ENCODE measurements around the gene NLGN1. TPM values are rescaled to one million over a fixed set of nuclear protein-coding genes. Genes with fewer than 3 reads are reported as not detected.

NLGN1 gene
- total RNA-seq, 1 experiment from 2014 or later, result not detected

DNA sequence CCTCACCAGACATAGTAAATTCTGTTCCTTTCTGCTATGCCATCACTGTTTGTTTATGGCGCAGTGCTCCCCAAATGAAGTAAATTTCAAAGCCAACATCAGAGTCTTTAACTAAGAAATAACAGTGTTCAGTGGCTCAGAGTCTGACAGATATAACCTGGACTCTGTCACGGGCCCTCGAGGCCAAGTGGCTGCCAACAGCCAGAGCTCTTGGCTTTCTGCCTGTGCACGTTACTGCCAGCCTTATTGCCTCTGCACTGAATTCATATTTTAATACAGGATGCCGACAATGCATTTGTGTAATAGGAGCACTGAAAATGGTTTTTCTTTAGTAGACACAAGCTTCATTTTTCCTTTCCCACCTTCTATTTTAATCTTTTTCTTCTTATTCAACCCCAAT, 219.9 kb downstream of the NLGN1 start:
- ChIA-PET CTCF (no interaction called here), RAD21 (ENCODE audit: low non-redundant PET in 1 of 2, low total read pairs in 2 of 2, uncharacterized antibody in 2 of 2, unreplicated experiment in 2 of 2) (no interaction called here), POLR2A (no interaction called here)
- Histone ChIP-seq H2AFZ (ENCODE audit: low read depth, low read length, poor library complexity, severe bottlenecking) (no peak overlapping the region), H3K27ac (ENCODE audit: low read depth, low read length) (no peak overlapping the region), H3K9me2 (ENCODE audit: insufficient read depth) (no peaks in the 10 kb centered on the region), H3K9ac (ENCODE audit: low read length) (no peak overlapping the region), H3K27me3 (ENCODE audit: insufficient read depth, low read length) (no peaks in the 10 kb centered on the region), H4K20me1 (ENCODE audit: insufficient read depth) (no peaks in the 10 kb centered on the region), H3K4me3 (replicated peaks in 1 of 2; ENCODE audit: low read depth in 1 of 2, low read length in 2 of 2) (no peak overlapping the region), H3K9me3 (ENCODE audit: control insufficient read depth in 1 of 2, insufficient read depth in 1 of 2, low read depth in 1 of 2, low read length in 2 of 2) (no peaks in the 10 kb centered on the region), H3K4me2 (ENCODE audit: low read length) (no peak overlapping the region), H3K36me3 (ENCODE audit: control insufficient read depth in 1 of 2, insufficient read depth in 2 of 2, low read length in 2 of 2) (no peaks in the 10 kb centered on the region), H3K79me2 (ENCODE audit: insufficient read depth, low read length) (no peaks in the 10 kb centered on the region), H3K4me1 (ENCODE audit: control insufficient read depth in 1 of 2, insufficient read depth in 2 of 2, low read length in 2 of 2) (no peaks in the 10 kb centered on the region)
- intact Hi-C loops (cut with micrococcal nuclease), result no loop called here
- BruUV-seq (replicated peaks), result no TSS peak
- ATAC-seq (no peak), DNase-seq (ENCODE audit: low read depth, low spot score) (no peak)
- TF ChIP-seq CTCF (IDR thresholded peaks at IDR 0.05 in 2 of 3, conservative IDR thresholded peaks at IDR 0.05 in 1 of 3; ENCODE audit: borderline replicate concordance in 1 of 3, insufficient read depth in 1 of 3, low read depth in 2 of 3, low read length in 2 of 3) (no peak), JUND (IDR thresholded peaks at IDR 0.05) (no peak), POLR2A (IDR thresholded peaks at IDR 0.05; ENCODE audit: borderline replicate concordance, extremely low read depth, insufficient read depth, insufficient read length) (no peak), EGR1 (IDR thresholded peaks at IDR 0.05; ENCODE audit: low read depth) (no peak), RAD21 (IDR thresholded peaks at IDR 0.05; ENCODE audit: low read depth) (no peak), FOSL1 (IDR thresholded peaks at IDR 0.05; ENCODE audit: low read depth) (no peak), ZFX (IDR thresholded peaks at IDR 0.05) (no peak), YY1 (IDR thresholded peaks at IDR 0.05; ENCODE audit: extremely low read depth, insufficient replicate concordance, low read depth, low read length) (no peak), CBX3 (IDR thresholded peaks at IDR 0.05; ENCODE audit: low read depth) (no peak), POLR2AphosphoS5 (IDR thresholded peaks at IDR 0.05; ENCODE audit: low read depth, low read length) (no peak), CEBPB (IDR thresholded peaks at IDR 0.05; ENCODE audit: low read depth) (no peak), ATF3 (IDR thresholded peaks at IDR 0.05) (no peak), EZH2phosphoT487 (IDR thresholded peaks at IDR 0.05; ENCODE audit: borderline replicate concordance) (no peak), SIN3A (IDR thresholded peaks at IDR 0.05; ENCODE audit: low read depth) (no peak)
